HepG2 (cell line): Measurements from ENCODE around the gene GPC6. TPM values are rescaled to one million over a fixed set of nuclear protein-coding genes. Genes with fewer than 3 reads are reported as not detected.

Experiments
- ATAC-seq: fragments of 200-7000 bp; cut with Tn5 transposase; 3 replicates; pipeline ENCODE4 v1.9.1; 2020; ENCODE audit warnings: mild to moderate bottlenecking, moderate library complexity
- BruUV-seq: library from RNA; stranded (reverse); fragments of 400-500 nt; replicated peaks from 2 replicates; lab custom pipeline; 2021; lab: Mats Ljungman, UMichigan
- CTCF ChIA-PET: fragments of 300-600 bp; formaldehyde crosslinking; extraction: SDS; loops from one replicate; lab custom pipeline; 2021; ENCODE audit warnings: low total read pairs, inconsistent platforms, low intra/inter-chr PET ratio; lab: Yijun Ruan, JAX
- POLR2A ChIA-PET: fragments of 350-600 bp; sonication (Branson Sonifier 250); formaldehyde crosslinking; loops from one replicate; lab custom pipeline; 2020; ENCODE audit warnings: antibody characterized with exemption, inconsistent platforms; lab: Yijun Ruan, JAX
- DNase-seq: peaks from one replicate; pipeline ENCODE4 v3.0.0-alpha.2; 2015; ENCODE audit warnings: low spot score
- FAIRE-seq: peaks from 3 replicates; lab custom pipeline; 2011; peaks lifted over from hg19 to GRCh38; lab: Jason Lieb, UNC
- H2AFZ ChIP-seq: one replicate; pipeline ENCODE4 v1.6.1; 2011; ENCODE audit warnings: low read length, inconsistent platforms
- H3K27ac ChIP-seq: fragments of 300-600 bp; 3 replicates; pipeline ENCODE4 v1.8.0; 2011; ENCODE audit warnings: mixed run types, mild to moderate bottlenecking, mixed read lengths, low read length, inconsistent platforms; ENCODE audit not compliant: insufficient read depth; ENCODE audit errors: extremely low read length
- H3K27me3 ChIP-seq, 2 experiments: fragments of 200-600 bp in 1 of 2; 2 replicates in 1 of 2; 3 replicates in 1 of 2; pipeline versions ENCODE4 v1.6.0 to v1.8.0; 2011; ENCODE audit warnings: low read length in 2 of 2, mild to moderate bottlenecking in 2 of 2, moderate library complexity in 2 of 2, inconsistent platforms in 1 of 2; ENCODE audit not compliant: insufficient read depth in 2 of 2, control insufficient read depth in 1 of 2
- H3K36me3 ChIP-seq, 2 experiments: fragments of 200-600 bp in 1 of 2; replicated peaks in 1 of 2; 2 replicates in 1 of 2; 3 replicates in 1 of 2; pipeline versions ENCODE4 v1.5.1 to v1.8.0; 2011; ENCODE audit warnings: low read length in 2 of 2, inconsistent platforms in 1 of 2; ENCODE audit not compliant: insufficient read depth in 2 of 2, control insufficient read depth in 1 of 2
- H3K4me1 ChIP-seq: 2 replicates; pipeline ENCODE4 v1.5.1; 2012; ENCODE audit warnings: low read length, inconsistent platforms; ENCODE audit not compliant: insufficient read depth
- H3K4me2 ChIP-seq: 2 replicates; pipeline ENCODE4 v1.6.0; 2011; ENCODE audit warnings: low read depth, low read length, inconsistent platforms
- H3K4me3 ChIP-seq, 3 experiments: fragments of 200-600 bp in 1 of 3; sonication (generic), shearing (Covaris generic) in 1 of 3; replicated peaks in 1 of 3; 2 replicates each; pipeline ENCODE4 v1.5.1; 2011 to 2016; ENCODE audit warnings: low read length in 3 of 3, inconsistent platforms in 2 of 3, low read depth in 2 of 3, mild to moderate bottlenecking in 2 of 3, control low read depth in 1 of 3, mixed read lengths in 1 of 3; ENCODE audit not compliant: insufficient read depth in 1 of 3
- H3K79me2 ChIP-seq: one replicate; pipeline ENCODE4 v1.6.1; 2011; ENCODE audit warnings: low read length, inconsistent platforms; ENCODE audit not compliant: insufficient read depth
- H3K9ac ChIP-seq: 2 replicates; pipeline ENCODE4 v1.6.0; 2011; ENCODE audit warnings: mild to moderate bottlenecking, low read depth, low read length, inconsistent platforms; ENCODE audit not compliant: insufficient read depth
- H3K9me3 ChIP-seq: 2 replicates; pipeline ENCODE4 v1.5.1; 2012; ENCODE audit warnings: mild to moderate bottlenecking, low read length
- H4K20me1 ChIP-seq: 2 replicates; pipeline ENCODE4 v1.6.0; 2011; ENCODE audit warnings: inconsistent platforms, mild to moderate bottlenecking, low read length, moderate library complexity; ENCODE audit not compliant: insufficient read depth
- ATAD3A ChIP-seq: sonication (generic); formaldehyde crosslinking; IDR thresholded peaks from 2 replicates; pipeline ENCODE4 v1.4.0; 2020; ENCODE audit warnings: missing genetic modification reagents
- DNMT1 ChIP-seq: sonication (generic); formaldehyde crosslinking; IDR thresholded peaks from 2 replicates; pipeline ENCODE4 v1.5.1; 2020; ENCODE audit warnings: mild to moderate bottlenecking, missing genetic modification reagents
- DRAP1 ChIP-seq: IDR thresholded peaks from 2 replicates; pipeline ENCODE4 v1.6.1; 2016; ENCODE audit warnings: missing genetic modification reagents, missing compliant biosample characterization
- IKZF5 ChIP-seq: IDR thresholded peaks from 2 replicates; pipeline ENCODE4 v1.6.1; 2018; ENCODE audit warnings: missing genetic modification reagents, mild to moderate bottlenecking, missing compliant biosample characterization
- KDM1A ChIP-seq: IDR thresholded peaks from 2 replicates; pipeline ENCODE4 v1.6.1; 2016; ENCODE audit warnings: missing compliant biosample characterization
- KLF12 ChIP-seq: sonication (generic); formaldehyde crosslinking; IDR thresholded peaks from 2 replicates; pipeline ENCODE4 v1.4.0; 2020; ENCODE audit warnings: missing genetic modification reagents, borderline replicate concordance
- PPARG ChIP-seq: conservative IDR thresholded peaks from 2 replicates; pipeline ENCODE4 v1.6.1; 2016; ENCODE audit warnings: missing biosample characterization, missing genetic modification reagents
- RNF219 ChIP-seq: sonication (generic); formaldehyde crosslinking; IDR thresholded peaks from 2 replicates; pipeline ENCODE4 v1.5.0; 2020; ENCODE audit warnings: mild to moderate bottlenecking, missing genetic modification reagents
- YY1 ChIP-seq: IDR thresholded peaks from 2 replicates; pipeline ENCODE4 v1.6.1; 2011; ENCODE audit warnings: low read length, low read depth, moderate library complexity, mild to moderate bottlenecking; ENCODE audit not compliant: insufficient read depth, insufficient replicate concordance
- ZBTB43 ChIP-seq: sonication (generic); formaldehyde crosslinking; conservative IDR thresholded peaks from 2 replicates; pipeline ENCODE4 v1.4.0; 2020; ENCODE audit warnings: missing genetic modification reagents
- WGBS: methylation state at CpG from one replicate; pipeline ENCODE4 v1.1.6; 2017; ENCODE audit warnings: low lambda C conversion rate; 5-methylcytosine and 5-hydroxymethylcytosine counted together
- in situ Hi-C: cut with HindIII; loops from 2 replicates; pipeline ENCODE4 v1.10.0; 2017; ENCODE audit warnings: low pct_unique_long_range_greater_than_20kb; ENCODE audit not compliant: extremely low pct_ligation_motif_present
- intact Hi-C: fragments of 100-400 bp; cut with micrococcal nuclease; formaldehyde crosslinking; loops from one replicate; pipeline ENCODE4 v1.10.0; 2022; ENCODE audit not compliant: unreplicated experiment
- polyA plus RNA-seq, 8 experiments: library from polyadenylated mRNA; depleted of rRNA in 3 of 8; stranded (reverse) in 7 of 8; unstranded in 1 of 8; fragments of >200 nt; fragmentation: Illumina TruSeq in 4 of 8; extraction: Trizol in 4 of 8; gene quantifications; 2 replicates each; pipeline versions ENCODE4 v1.2.1 to v1.2.3, GENCODE V29; 2011 to 2016; ENCODE audit warnings: low read depth in 4 of 8, missing spikeins in 1 of 8, mixed read lengths in 1 of 8; ENCODE audit not compliant: insufficient read depth in 1 of 8
- total RNA-seq, 5 experiments: library from RNA; depleted of rRNA; stranded (reverse); fragments of >200 nt; fragmentation: Illumina TruSeq; extraction: Trizol; gene quantifications; 2 replicates each; pipeline ENCODE4 v1.2.3, GENCODE V29; 2016; ENCODE audit warnings: low read depth in 1 of 5
- TF ChIP-seq, protein P1 (sequence below): sonication (generic); formaldehyde crosslinking; IDR thresholded peaks from 2 replicates; pipeline ENCODE4 v1.4.0; 2020; ENCODE audit warnings: missing genetic modification reagents, mild to moderate bottlenecking, borderline replicate concordance
- TF ChIP-seq, protein P2 (sequence below): sonication (generic); formaldehyde crosslinking; IDR thresholded peaks from 2 replicates; pipeline ENCODE4 v1.5.0; 2020; ENCODE audit warnings: missing genetic modification reagents
- TF ChIP-seq, protein P3 (sequence below): IDR thresholded peaks from 2 replicates; pipeline ENCODE4 v1.6.1; 2016

GPC6 gene
- total and polyA plus RNA-seq, 2 of the 13 experiments (the other 11 are each of a cell fraction or from before 2014, with no cell fraction given), result 24.5 to 33.9 TPM

DNA sequence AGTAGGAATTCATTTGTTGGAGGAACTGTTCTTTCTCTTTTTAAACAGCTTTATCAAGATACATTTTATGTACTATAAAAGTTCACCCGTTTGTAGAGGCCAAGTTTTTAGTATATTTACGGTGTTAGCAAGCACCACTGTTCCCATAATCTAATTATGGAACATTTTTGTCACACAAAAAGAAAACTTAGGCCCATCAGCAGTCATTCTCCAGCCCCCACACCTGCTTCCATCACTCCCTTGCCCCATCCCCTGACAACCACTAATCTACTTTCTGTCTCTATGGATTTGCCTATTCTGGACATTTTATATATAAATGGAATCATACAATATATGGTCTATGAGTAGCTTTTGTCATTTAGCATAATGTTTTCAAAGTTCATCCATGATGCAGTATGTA, 787.9 kb downstream of the GPC6 start:
- FAIRE-seq (no peak), ATAC-seq (no peak), DNase-seq (no peak)
- H3K4me3 ChIP-seq, result no peak overlapping the region
- 87% methylated on average over 2 of the region's 2 CpGs for WGBS
- intact Hi-C loops (no loop called here), in situ Hi-C loops (no loop called here)
- H3K27me3 ChIP-seq, result no peaks in the 10 kb centered on the region
- H3K36me3 ChIP-seq, result no peaks in the 10 kb centered on the region
- BruUV-seq, result no TSS peak
- ChIA-PET CTCF (no interaction called here), POLR2A (no interaction called here)
- no peak overlapping the region for H3K9ac ChIP-seq
- no peaks in the 10 kb centered on the region for H3K9me3 ChIP-seq
- no peak overlapping the region for H2AFZ ChIP-seq
- H3K79me2 ChIP-seq, result no peaks in the 10 kb centered on the region
- H3K27ac ChIP-seq, result no peak overlapping the region
- H3K4me1 ChIP-seq, result no peaks in the 10 kb centered on the region
- H4K20me1 ChIP-seq, result no peaks in the 10 kb centered on the region
- no peak overlapping the region for H3K4me2 ChIP-seq
- TF ChIP-seq, protein P1, sequence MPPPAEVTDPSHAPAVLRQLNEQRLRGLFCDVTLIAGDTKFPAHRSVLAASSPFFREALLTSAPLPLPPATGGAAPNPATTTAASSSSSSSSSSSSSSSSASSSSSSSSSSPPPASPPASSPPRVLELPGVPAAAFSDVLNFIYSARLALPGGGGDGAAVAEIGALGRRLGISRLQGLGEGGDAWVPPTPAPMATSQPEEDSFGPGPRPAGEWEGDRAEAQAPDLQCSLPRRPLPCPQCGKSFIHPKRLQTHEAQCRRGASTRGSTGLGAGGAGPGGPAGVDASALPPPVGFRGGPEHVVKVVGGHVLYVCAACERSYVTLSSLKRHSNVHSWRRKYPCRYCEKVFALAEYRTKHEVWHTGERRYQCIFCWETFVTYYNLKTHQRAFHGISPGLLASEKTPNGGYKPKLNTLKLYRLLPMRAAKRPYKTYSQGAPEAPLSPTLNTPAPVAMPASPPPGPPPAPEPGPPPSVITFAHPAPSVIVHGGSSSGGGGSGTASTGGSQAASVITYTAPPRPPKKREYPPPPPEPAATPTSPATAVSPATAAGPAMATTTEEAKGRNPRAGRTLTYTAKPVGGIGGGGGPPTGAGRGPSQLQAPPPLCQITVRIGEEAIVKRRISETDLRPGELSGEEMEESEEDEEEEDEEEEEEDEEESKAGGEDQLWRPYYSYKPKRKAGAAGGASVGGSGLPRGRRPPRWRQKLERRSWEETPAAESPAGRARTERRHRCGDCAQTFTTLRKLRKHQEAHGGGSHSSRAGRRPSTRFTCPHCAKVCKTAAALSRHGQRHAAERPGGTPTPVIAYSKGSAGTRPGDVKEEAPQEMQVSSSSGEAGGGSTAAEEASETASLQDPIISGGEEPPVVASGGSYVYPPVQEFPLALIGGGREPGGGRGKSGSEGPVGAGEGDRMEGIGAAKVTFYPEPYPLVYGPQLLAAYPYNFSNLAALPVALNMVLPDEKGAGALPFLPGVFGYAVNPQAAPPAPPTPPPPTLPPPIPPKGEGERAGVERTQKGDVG (CRISPR knock-in tag), result no peak
- TF ChIP-seq, protein P2, sequence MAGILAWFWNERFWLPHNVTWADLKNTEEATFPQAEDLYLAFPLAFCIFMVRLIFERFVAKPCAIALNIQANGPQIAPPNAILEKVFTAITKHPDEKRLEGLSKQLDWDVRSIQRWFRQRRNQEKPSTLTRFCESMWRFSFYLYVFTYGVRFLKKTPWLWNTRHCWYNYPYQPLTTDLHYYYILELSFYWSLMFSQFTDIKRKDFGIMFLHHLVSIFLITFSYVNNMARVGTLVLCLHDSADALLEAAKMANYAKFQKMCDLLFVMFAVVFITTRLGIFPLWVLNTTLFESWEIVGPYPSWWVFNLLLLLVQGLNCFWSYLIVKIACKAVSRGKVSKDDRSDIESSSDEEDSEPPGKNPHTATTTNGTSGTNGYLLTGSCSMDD (CRISPR knock-in tag), result no peak
- TF ChIP-seq, protein P3, sequence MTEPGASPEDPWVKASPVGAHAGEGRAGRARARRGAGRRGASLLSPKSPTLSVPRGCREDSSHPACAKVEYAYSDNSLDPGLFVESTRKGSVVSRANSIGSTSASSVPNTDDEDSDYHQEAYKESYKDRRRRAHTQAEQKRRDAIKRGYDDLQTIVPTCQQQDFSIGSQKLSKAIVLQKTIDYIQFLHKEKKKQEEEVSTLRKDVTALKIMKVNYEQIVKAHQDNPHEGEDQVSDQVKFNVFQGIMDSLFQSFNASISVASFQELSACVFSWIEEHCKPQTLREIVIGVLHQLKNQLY (CRISPR knock-in tag), result no peak
- TF ChIP-seq KDM1A (CRISPR knock-in tag) (no peak), ZBTB43 (no peak), RNF219 (no peak), YY1 (no peak), PPARG (no peak), KLF12 (CRISPR knock-in tag) (no peak), DNMT1 (no peak), ATAD3A (CRISPR knock-in tag) (no peak), IKZF5 (CRISPR knock-in tag) (no peak), DRAP1 (CRISPR knock-in tag) (no peak)
